Colonic mucosa (tissue), 4 donors: ENCODE results near the gene TCF7L1. TPM values are rescaled to one million over a fixed set of nuclear protein-coding genes. Genes with fewer than 3 reads are reported as not detected.
"Not testable (repeated sequence)": the region's sequence is repeated elsewhere in the genome, so short reads cannot be mapped to it uniquely, and the experiment has no call there.

Experiments
- DNase-seq: peaks from one replicate; pipeline ENCODE4 v3.0.0-alpha.2; 2020
- H3K27ac ChIP-seq: fragments of 200-600 bp; one replicate; pipeline ENCODE4 v1.8.0; 2021
- H3K27me3 ChIP-seq: fragments of 200-600 bp; one replicate; pipeline ENCODE4 v1.8.0; 2021
- H3K36me3 ChIP-seq: fragments of 200-600 bp; one replicate; pipeline ENCODE4 v1.8.0; 2021
- H3K4me1 ChIP-seq: fragments of 200-600 bp; one replicate; pipeline ENCODE4 v1.8.0; 2021; ENCODE audit warnings: mild to moderate bottlenecking
- H3K4me3 ChIP-seq: fragments of 200-600 bp; one replicate; pipeline ENCODE4 v1.8.0; 2021
- H3K9ac ChIP-seq, 2 donors: one replicate each; pipeline ENCODE4 v1.7.0; 2013; ENCODE audit warnings: control low read depth in 2 of 2, low read depth in 2 of 2, low read length in 2 of 2
- H3K9me3 ChIP-seq: fragments of 200-600 bp; one replicate; pipeline ENCODE4 v1.8.0; 2021
- intact Hi-C: fragments of 100-400 bp; cut with DNase I; formaldehyde crosslinking; loops from one replicate; pipeline ENCODE4 v1.14.1; 2022
- total RNA-seq, 2 donors: library from RNA; stranded (reverse); fragmentation: NEBNext Ultra II Directional in 1 of 2; extraction: Animal tissue kit (Norgen Biotek cat#: 25700) in 1 of 2; gene quantifications; one replicate each; pipeline ENCODE4 v1.2.1, GENCODE V29; 2021
- TF ChIP-seq, protein P1 (sequence below): fragments of 200-600 bp; IDR thresholded peaks from one replicate; pipeline ENCODE4 v1.8.0; 2022; ENCODE audit warnings: antibody characterized with exemption, mild to moderate bottlenecking
- donor health status: healthy.
- donor health status: DM: no; HTN: no; CAD: no.
- donor health status: DM: no; HTN: no; CAD: no.

TCF7L1 gene
- total RNA-seq, 2 donors from 2014 or later = 0.99 to 3.2 TPM

DNA sequence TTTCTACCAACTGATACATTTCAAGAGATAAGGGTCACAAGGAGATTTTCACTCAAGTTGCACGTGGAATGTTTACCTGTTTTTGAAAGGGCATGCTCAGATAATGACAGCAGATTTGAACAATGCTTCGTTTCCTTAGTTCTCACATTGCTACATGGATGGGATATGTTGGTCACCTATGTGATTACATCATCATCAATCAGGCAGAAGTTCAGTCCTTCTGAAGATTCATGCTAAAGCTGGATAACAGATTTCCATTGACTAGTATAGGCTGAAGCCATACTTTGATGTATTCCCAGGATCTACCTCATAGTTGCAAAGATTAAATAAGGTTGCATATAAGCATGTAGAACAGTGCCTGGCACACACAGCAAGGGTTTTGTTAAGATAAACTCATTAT lies 19.7 kb downstream of the TCF7L1 start:
- TF ChIP-seq, protein P1, sequence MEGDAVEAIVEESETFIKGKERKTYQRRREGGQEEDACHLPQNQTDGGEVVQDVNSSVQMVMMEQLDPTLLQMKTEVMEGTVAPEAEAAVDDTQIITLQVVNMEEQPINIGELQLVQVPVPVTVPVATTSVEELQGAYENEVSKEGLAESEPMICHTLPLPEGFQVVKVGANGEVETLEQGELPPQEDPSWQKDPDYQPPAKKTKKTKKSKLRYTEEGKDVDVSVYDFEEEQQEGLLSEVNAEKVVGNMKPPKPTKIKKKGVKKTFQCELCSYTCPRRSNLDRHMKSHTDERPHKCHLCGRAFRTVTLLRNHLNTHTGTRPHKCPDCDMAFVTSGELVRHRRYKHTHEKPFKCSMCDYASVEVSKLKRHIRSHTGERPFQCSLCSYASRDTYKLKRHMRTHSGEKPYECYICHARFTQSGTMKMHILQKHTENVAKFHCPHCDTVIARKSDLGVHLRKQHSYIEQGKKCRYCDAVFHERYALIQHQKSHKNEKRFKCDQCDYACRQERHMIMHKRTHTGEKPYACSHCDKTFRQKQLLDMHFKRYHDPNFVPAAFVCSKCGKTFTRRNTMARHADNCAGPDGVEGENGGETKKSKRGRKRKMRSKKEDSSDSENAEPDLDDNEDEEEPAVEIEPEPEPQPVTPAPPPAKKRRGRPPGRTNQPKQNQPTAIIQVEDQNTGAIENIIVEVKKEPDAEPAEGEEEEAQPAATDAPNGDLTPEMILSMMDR = no peak
- Histone ChIP-seq H3K9me3 (no peaks in the 10 kb centered on the region), H3K4me3 (no peak overlapping the region), H3K9ac (no peak overlapping the region), H3K27me3 (no peaks in the 10 kb centered on the region), H3K27ac (no peak overlapping the region), H3K36me3 (no peaks in the 10 kb centered on the region), H3K4me1 (no peaks in the 10 kb centered on the region)
- intact Hi-C loops = no loop called here
- no peak for DNase-seq

DNA sequence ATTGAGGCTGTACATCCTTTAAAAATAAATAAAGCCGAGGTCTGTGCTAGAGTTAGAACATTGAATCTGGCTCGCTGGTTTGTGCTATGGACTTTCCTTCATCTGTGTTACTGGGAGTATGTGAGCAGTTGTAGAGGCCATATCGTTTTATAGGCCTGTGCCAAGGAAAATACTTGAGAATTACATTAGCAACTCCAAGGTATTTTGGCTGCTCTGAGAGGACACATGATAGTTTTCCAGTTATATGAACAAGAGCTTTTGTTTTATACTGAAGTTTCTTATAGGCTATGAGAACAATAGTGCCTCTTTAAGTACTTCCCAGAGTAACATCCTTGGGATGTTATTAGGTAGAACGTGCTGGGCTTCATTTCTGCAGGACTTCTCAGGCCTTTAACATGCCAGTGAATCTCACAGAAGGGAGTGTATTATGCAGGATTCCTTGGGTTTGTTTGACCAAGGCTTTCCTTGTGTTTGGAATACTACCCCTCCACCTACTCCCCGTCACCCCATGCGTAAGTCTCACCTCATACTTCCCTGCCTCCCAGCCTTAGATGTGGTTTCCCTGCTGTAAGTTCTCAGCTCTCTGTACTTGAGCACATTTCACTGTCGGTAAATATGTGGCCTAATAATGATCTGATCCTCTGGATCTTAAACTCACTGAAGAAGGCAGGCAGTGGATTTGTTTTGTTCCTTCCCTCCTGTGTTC lies 21.0 kb downstream of the TCF7L1 start:
- Histone ChIP-seq H3K9ac (no peak overlapping the region), H3K27ac (no peak overlapping the region), H3K36me3 (no peaks in the 10 kb centered on the region), H3K27me3 (no peaks in the 10 kb centered on the region), H3K4me1 (no peaks in the 10 kb centered on the region), H3K4me3 (no peak overlapping the region), H3K9me3 (no peaks in the 10 kb centered on the region)
- TF ChIP-seq, protein P1 = no peak
- DNase-seq = no peak
- intact Hi-C loops = no loop called here

DNA sequence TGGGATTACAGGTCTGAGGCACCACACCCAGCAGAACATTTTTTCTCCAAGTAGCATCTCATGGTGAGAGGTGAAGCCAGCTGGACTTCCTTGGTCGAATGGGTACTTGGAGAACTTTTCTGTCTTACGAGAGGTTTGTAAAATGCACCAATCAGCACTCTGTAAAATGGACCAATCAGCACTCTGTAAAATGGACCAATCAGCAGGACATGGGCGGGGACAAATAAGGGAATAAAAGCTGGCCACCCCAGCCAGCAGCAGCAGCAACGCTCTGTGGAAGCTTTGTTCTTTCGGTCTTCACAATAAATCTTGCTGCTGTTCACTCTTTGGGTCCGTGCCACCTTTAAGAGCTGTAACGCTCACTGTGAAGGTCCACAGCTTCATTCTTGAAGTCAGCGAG lies 21.9 kb downstream of the TCF7L1 start:
- H3K27me3 ChIP-seq, H3K27ac ChIP-seq, H3K4me3 ChIP-seq, DNase-seq, H3K4me1 ChIP-seq, H3K9me3 ChIP-seq, intact Hi-C loops, H3K9ac ChIP-seq, H3K36me3 ChIP-seq: not testable (repeated sequence)

DNA sequence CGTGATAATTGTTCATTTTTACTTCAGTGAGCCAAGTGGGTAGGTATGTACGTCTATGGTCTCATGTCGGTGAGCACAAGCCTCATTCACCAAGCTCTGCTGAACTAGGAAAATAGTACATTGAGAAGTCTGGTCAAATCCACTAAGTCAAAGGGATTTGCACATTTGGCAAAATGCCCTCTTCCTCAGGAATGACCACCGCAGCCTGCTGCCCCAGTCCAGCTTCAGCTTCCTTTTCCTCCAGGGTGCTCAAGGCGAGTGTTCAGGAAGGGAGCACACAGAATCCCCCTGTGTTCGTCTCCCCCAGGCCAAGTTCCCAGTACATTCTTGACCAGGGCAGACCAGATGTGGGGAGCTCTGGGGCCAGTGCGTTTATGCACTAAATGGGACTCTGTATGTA lies 23.0 kb downstream of the TCF7L1 start:
- H3K27ac ChIP-seq = no peak overlapping the region
- no peak overlapping the region for H3K9ac ChIP-seq
- no peaks in the 10 kb centered on the region for H3K4me1 ChIP-seq

DNA sequence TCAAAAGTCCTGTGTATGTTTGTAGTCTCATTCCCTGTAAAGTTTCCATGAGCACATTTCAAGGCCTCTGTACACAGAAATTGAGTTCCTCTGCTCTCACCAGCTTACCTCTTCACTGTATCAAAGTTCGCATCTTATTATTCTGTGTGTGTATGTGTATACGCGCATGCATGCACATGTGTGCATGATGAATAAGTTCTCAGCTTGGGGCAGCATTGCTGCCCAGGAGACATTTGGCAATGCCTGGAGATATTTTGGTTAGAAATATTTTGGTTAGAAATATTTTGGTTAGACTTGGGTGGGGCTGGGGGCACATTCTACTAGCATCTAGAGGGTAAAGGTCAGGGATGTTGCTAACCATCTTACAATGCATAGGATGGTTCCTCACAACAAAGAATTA lies 23.4 kb downstream of the TCF7L1 start:
- no peaks in the 10 kb centered on the region for H3K27me3 ChIP-seq
- intact Hi-C loops = no loop called here
- H3K4me3 ChIP-seq = no peak overlapping the region
- TF ChIP-seq, protein P1 = no peak
- no peak for DNase-seq
- H3K9ac ChIP-seq = no peak overlapping the region
- H3K9me3 ChIP-seq = no peaks in the 10 kb centered on the region
- H3K27ac ChIP-seq = no peak overlapping the region
- no peaks in the 10 kb centered on the region for H3K4me1 ChIP-seq
- no peaks in the 10 kb centered on the region for H3K36me3 ChIP-seq

More for the DNA sequence above, 23.0 kb downstream of the TCF7L1 start:
- intact Hi-C loops = no loop called here
- H3K27me3 ChIP-seq = no peaks in the 10 kb centered on the region
- no peaks in the 10 kb centered on the region for H3K36me3 ChIP-seq
- H3K9me3 ChIP-seq = no peaks in the 10 kb centered on the region
- H3K4me3 ChIP-seq = no peak overlapping the region
- DNase-seq = no peak
- TF ChIP-seq, protein P1 = no peak

DNA sequence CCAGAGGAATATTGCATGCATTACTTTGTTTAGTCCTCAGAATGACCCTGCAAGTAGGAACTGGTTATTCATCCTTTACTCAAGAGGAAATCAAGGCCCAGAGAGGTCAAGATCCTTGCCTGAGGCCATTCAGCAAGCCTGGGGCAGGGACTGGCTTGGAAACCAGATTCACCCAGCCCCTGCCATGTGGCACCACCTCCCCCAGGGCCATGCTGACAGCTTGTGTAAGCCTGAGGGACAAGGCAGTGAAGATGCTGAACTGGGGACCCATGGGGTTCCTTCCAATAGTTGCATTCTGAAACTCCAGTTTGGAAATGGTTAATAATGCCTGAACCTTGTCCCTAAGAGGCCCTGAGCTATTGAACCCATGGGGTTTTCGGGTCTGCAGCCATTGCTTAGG lies 24.2 kb downstream of the TCF7L1 start:
- Histone ChIP-seq H3K4me1 (no peaks in the 10 kb centered on the region), H3K9me3 (no peaks in the 10 kb centered on the region), H3K27me3 (no peaks in the 10 kb centered on the region), H3K27ac (no peak overlapping the region), H3K9ac (no peak overlapping the region), H3K36me3 (no peaks in the 10 kb centered on the region), H3K4me3 (no peak overlapping the region)
- DNase-seq = no peak
- TF ChIP-seq, protein P1 = no peak
- intact Hi-C loops = no loop called here
